Activated B cell treated with CpG ODN at 0.5 μM for 24 hours (primary cell): ENCODE data around the gene PDPN. TPM values are rescaled to one million over a fixed set of nuclear protein-coding genes. Genes with fewer than 3 reads are reported as not detected.

Source experiments
- ATAC-seq: fragments of 200-7000 bp; cut with Tn5 transposase; one replicate; pipeline ENCODE4 v1.10.0; 2021; ENCODE audit warnings: low read depth, mild to moderate bottlenecking, moderate library complexity
- CTCF ChIA-PET: fragments of 350-600 bp; sonication (Branson Sonifier 250); formaldehyde crosslinking; loops from one replicate; lab custom pipeline; 2021; ENCODE audit warnings: antibody characterized with exemption; lab: Charles Lee
- POLR2A ChIA-PET: fragments of 350-600 bp; sonication (Branson Sonifier 250); formaldehyde crosslinking; loops from one replicate; lab custom pipeline; 2021; ENCODE audit warnings: antibody characterized with exemption; lab: Charles Lee
- DNase-seq: peaks from one replicate; pipeline ENCODE4 v3.0.0; 2022
- H3K27ac Mint-ChIP-seq: one replicate; pipeline ENCODE4 v1.8.0; 2020; ENCODE audit warnings: mixed read lengths
- H3K27me3 Mint-ChIP-seq: one replicate; pipeline ENCODE4 v1.8.0; 2021; ENCODE audit warnings: mixed read lengths
- H3K36me3 Mint-ChIP-seq: one replicate; pipeline ENCODE4 v1.8.0; 2021; ENCODE audit warnings: low read depth, mixed read lengths
- H3K4me1 Mint-ChIP-seq: one replicate; pipeline ENCODE4 v1.8.0; 2021; ENCODE audit warnings: mixed read lengths
- H3K4me3 Mint-ChIP-seq: one replicate; pipeline ENCODE4 v1.8.0; 2020; ENCODE audit warnings: mild to moderate bottlenecking, mixed read lengths
- H3K9me3 Mint-ChIP-seq: one replicate; pipeline ENCODE4 v1.8.0; 2020; ENCODE audit warnings: mixed read lengths
- CTCF ChIP-seq: fragments of 200-600 bp; IDR thresholded peaks from one replicate; pipeline ENCODE4 v1.8.0; 2022; ENCODE audit warnings: antibody characterized with exemption, mild to moderate bottlenecking
- intact Hi-C: fragments of 100-400 bp; cut with micrococcal nuclease; formaldehyde crosslinking; loops from one replicate; pipeline ENCODE4 v1.15.1; 2024
- total RNA-seq: library from RNA; stranded (reverse); gene quantifications from 2 replicates; pipeline ENCODE4 v1.2.3, GENCODE V29; 2022

PDPN gene
- total RNA-seq, 1 donor from 2014 or later = not detected

- ChIA-PET POLR2A (no interaction called here), CTCF (no interaction called here)
Observed at GRCh38 chr1:13607002-13607401, 23.4 kb downstream of the PDPN start.

GRCh38 chr1:13616234-13616633 is 32.6 kb downstream of the PDPN start:
- intact Hi-C loops = no loop called here
- Mint-ChIP-seq H3K4me3 (no peak overlapping the region), H3K27me3 (peaks cover 10% of the 10 kb centered on the region), H3K4me1 (no peaks in the 10 kb centered on the region), H3K9me3 (no peaks in the 10 kb centered on the region), H3K27ac (no peak overlapping the region), H3K36me3 (no peaks in the 10 kb centered on the region)
- DNase-seq (no peak), ATAC-seq (no peak)
- ChIA-PET CTCF (no interaction called here), POLR2A (interaction anchor here (0.6 kb wide), 1 partner anchor 192 kb away, joined by 4 read pairs; no protein-coding TSS in a partner anchor)
- no peak for TF ChIP-seq CTCF

More at GRCh38 chr1:13607002-13607401, 23.4 kb downstream of the PDPN start:
- H3K4me1 Mint-ChIP-seq = no peaks in the 10 kb centered on the region
- intact Hi-C loops = no loop called here
- DNase-seq (no peak), ATAC-seq (no peak)
- no peak overlapping the region for H3K4me3 Mint-ChIP-seq
- peaks cover 6% of the 10 kb centered on the region for H3K27me3 Mint-ChIP-seq
- H3K36me3 Mint-ChIP-seq = no peaks in the 10 kb centered on the region
- TF ChIP-seq CTCF = no peak
- no peaks in the 10 kb centered on the region for H3K9me3 Mint-ChIP-seq
- H3K27ac Mint-ChIP-seq = no peak overlapping the region

- ATAC-seq (no peak), DNase-seq (no peak)
- CTCF ChIA-PET = no interaction called here
- Mint-ChIP-seq H3K36me3 (no peaks in the 10 kb centered on the region), H3K27me3 (peaks cover 12% of the 10 kb centered on the region), H3K27ac (no peak overlapping the region), H3K9me3 (no peaks in the 10 kb centered on the region), H3K4me3 (no peak overlapping the region), H3K4me1 (no peaks in the 10 kb centered on the region)
- TF ChIP-seq CTCF = no peak
- intact Hi-C loops = no loop called here
- POLR2A ChIA-PET = no interaction called here
Observed at GRCh38 chr1:13617108-13617507, 33.5 kb downstream of the PDPN start.

- Mint-ChIP-seq H3K27ac (no peak overlapping the region), H3K36me3 (no peaks in the 10 kb centered on the region), H3K27me3 (peaks cover 12% of the 10 kb centered on the region), H3K4me3 (no peak overlapping the region), H3K4me1 (no peaks in the 10 kb centered on the region), H3K9me3 (no peaks in the 10 kb centered on the region)
- CTCF ChIA-PET = no interaction called here
- DNase-seq (no peak), ATAC-seq (no peak)
- no peak for TF ChIP-seq CTCF
- POLR2A ChIA-PET = no interaction called here
- intact Hi-C loops = no loop called here
Observed at GRCh38 chr1:13617773-13618172, 34.1 kb downstream of the PDPN start.

- H3K4me3 Mint-ChIP-seq = no peak overlapping the region
- H3K27ac Mint-ChIP-seq = no peak overlapping the region
- ATAC-seq (no peak), DNase-seq (no peak)
- ChIA-PET CTCF (no interaction called here), POLR2A (no interaction called here)
- H3K9me3 Mint-ChIP-seq = no peaks in the 10 kb centered on the region
- no peak for TF ChIP-seq CTCF
- intact Hi-C loops = no loop called here
- no peaks in the 10 kb centered on the region for H3K36me3 Mint-ChIP-seq
- no peaks in the 10 kb centered on the region for H3K4me1 Mint-ChIP-seq
- H3K27me3 Mint-ChIP-seq = peaks cover 12% of the 10 kb centered on the region
Observed at GRCh38 chr1:13618483-13618882, 34.9 kb downstream of the PDPN start.
